ENCODE data around the gene STK24.

STK24 gene

GRCh38 chr13:98532254-98532653 lies 44.7 kb downstream of the STK24 start:
- no peak for DNase-seq (ENCODE audit: low read depth in 2 of 2)

- DNase-seq (ENCODE audit: low read depth in 2 of 2) = no peak
These were observed 46.7 kb downstream of the STK24 start for GRCh38 chr13:98530217-98530616.

GRCh38 chr13:98529171-98529570 lies 47.7 kb downstream of the STK24 start:
- DNase-seq (ENCODE audit: low read depth in 2 of 2) = no peak

GRCh38 chr13:98528663-98529064 lies 48.2 kb downstream of the STK24 start:
- no peak for DNase-seq (ENCODE audit: low read depth in 2 of 2)

- DNase-seq (ENCODE audit: low read depth in 2 of 2) = no peak
These were observed 49.4 kb downstream of the STK24 start for GRCh38 chr13:98527526-98527925.

GRCh38 chr13:98526182-98526512 lies 50.8 kb downstream of the STK24 start:
- no peak for DNase-seq (ENCODE audit: low read depth in 2 of 2)

GRCh38 chr13:98525456-98526181 lies 51.3 kb downstream of the STK24 start:
- DNase-seq (ENCODE audit: low read depth in 2 of 2) = no peak

- no peak for DNase-seq (ENCODE audit: low read depth in 2 of 2)
These were observed 52.1 kb downstream of the STK24 start for GRCh38 chr13:98524793-98525192.

GRCh38 chr13:98524391-98524790 lies 52.5 kb downstream of the STK24 start:
- no peak for DNase-seq (ENCODE audit: low read depth in 2 of 2)

GRCh38 chr13:98523455-98524102 lies 53.3 kb downstream of the STK24 start:
- no peak for DNase-seq (ENCODE audit: low read depth in 2 of 2)

GRCh38 chr13:98522371-98522770 lies 54.5 kb downstream of the STK24 start:
- no peak for DNase-seq (ENCODE audit: low read depth in 2 of 2)

- DNase-seq (ENCODE audit: low read depth in 2 of 2) = no peak
These were observed 55.3 kb downstream of the STK24 start for GRCh38 chr13:98521461-98522247.

GRCh38 chr13:98520674-98521449 lies 56.0 kb downstream of the STK24 start:
- no peak for DNase-seq (ENCODE audit: low read depth in 2 of 2)

- no peak for DNase-seq (ENCODE audit: low read depth in 2 of 2)
These were observed 56.9 kb downstream of the STK24 start for GRCh38 chr13:98519976-98520375.

- DNase-seq (ENCODE audit: low read depth in 2 of 2) = no peak
These were observed 59.2 kb downstream of the STK24 start for GRCh38 chr13:98517576-98518310.

GRCh38 chr13:98515818-98516465 lies 61.0 kb downstream of the STK24 start:
- DNase-seq (ENCODE audit: low read depth in 2 of 2) = no peak

GRCh38 chr13:98514288-98514687 lies 62.6 kb downstream of the STK24 start:
- no peak for DNase-seq (ENCODE audit: low read depth in 2 of 2)

- DNase-seq (ENCODE audit: low read depth in 2 of 2) = no peak
These were observed 63.1 kb downstream of the STK24 start for GRCh38 chr13:98513837-98514236.

GRCh38 chr13:98512774-98513665 lies 63.9 kb downstream of the STK24 start:
- DNase-seq (ENCODE audit: low read depth in 2 of 2) = no peak

GRCh38 chr13:98511435-98511834 lies 65.5 kb downstream of the STK24 start:
- no peak for DNase-seq (ENCODE audit: low read depth in 2 of 2)

Measured in activated CD4-positive, alpha-beta T cell treated with anti-CD3 and anti-CD28 coated beads for 24 hours (primary cell).